Endothelial cell of umbilical vein (primary cell): ENCODE measurements around the gene FCER2. TPM values are rescaled to one million over a fixed set of nuclear protein-coding genes. Genes with fewer than 3 reads are reported as not detected.

ENCODE experiments used
- BruUV-seq: library from RNA; stranded (reverse); fragments of 400-500 nt; replicated peaks from 2 replicates; lab custom pipeline; 2021; lab: Mats Ljungman, UMichigan
- CTCF ChIA-PET: fragments of 300-600, 350-600 bp; sonication (Branson Sonifier 250); formaldehyde crosslinking; loops from one replicate; lab custom pipeline; 2021; ENCODE audit warnings: antibody characterized with exemption, inconsistent platforms; lab: Charles Lee
- POLR2A ChIA-PET: fragments of 300-600, 350-600 bp; sonication (Branson Sonifier 250); formaldehyde crosslinking; loops from one replicate; lab custom pipeline; 2021; ENCODE audit warnings: antibody characterized with exemption, inconsistent platforms; lab: Charles Lee
- DNase-seq: peaks from one replicate; pipeline ENCODE4 v3.0.0-alpha.2; 2011; ENCODE audit warnings: low read depth, low spot score
- FAIRE-seq: peaks from 2 replicates; lab custom pipeline; 2011; peaks lifted over from hg19 to GRCh38; lab: Jason Lieb, UNC
- H2AFZ ChIP-seq: 2 replicates; pipeline ENCODE4 v1.6.0; 2012; ENCODE audit warnings: low read depth, low read length, control low read depth, inconsistent platforms
- H3K27ac ChIP-seq: 2 replicates; pipeline ENCODE4 v1.5.1; 2011; ENCODE audit warnings: low read depth, mild to moderate bottlenecking, control low read depth, low read length, moderate library complexity; ENCODE audit not compliant: insufficient read depth
- H3K27me3 ChIP-seq, 2 experiments: 2 replicates each; pipeline versions ENCODE4 v1.6.0 to v1.6.1; 2011; ENCODE audit warnings: low read length in 2 of 2, mixed read lengths in 1 of 2; ENCODE audit not compliant: control insufficient read depth in 2 of 2, insufficient read depth in 2 of 2
- H3K36me3 ChIP-seq, 2 experiments: 2 replicates in 1 of 2; 3 replicates in 1 of 2; pipeline ENCODE4 v1.5.1; 2011; ENCODE audit warnings: low read length in 2 of 2, mild to moderate bottlenecking in 1 of 2, moderate library complexity in 1 of 2; ENCODE audit not compliant: control insufficient read depth in 2 of 2, insufficient read depth in 2 of 2; ENCODE audit errors: extremely low read depth in 1 of 2
- H3K4me1 ChIP-seq: 3 replicates; pipeline ENCODE4 v1.5.1; 2011; ENCODE audit warnings: mild to moderate bottlenecking, low read length; ENCODE audit not compliant: control insufficient read depth, insufficient read depth; ENCODE audit errors: extremely low read depth
- H3K4me2 ChIP-seq: 2 replicates; pipeline ENCODE4 v1.6.1; 2011; ENCODE audit warnings: low read length, control low read depth, mixed read lengths; ENCODE audit not compliant: insufficient read depth
- H3K4me3 ChIP-seq, 3 experiments: fragments of 200-600 bp in 1 of 3; sonication (generic), shearing (Covaris generic) in 1 of 3; replicated peaks in 1 of 3; 2 replicates each; pipeline ENCODE4 v1.5.1; 2011 to 2016; ENCODE audit warnings: control low read depth in 3 of 3, low read length in 3 of 3, mild to moderate bottlenecking in 2 of 3, inconsistent platforms in 1 of 3, low read depth in 1 of 3, moderate library complexity in 1 of 3; ENCODE audit not compliant: insufficient read depth in 1 of 3
- H3K79me2 ChIP-seq: 2 replicates; pipeline ENCODE4 v1.6.0; 2012; ENCODE audit warnings: low read length, inconsistent platforms; ENCODE audit not compliant: control insufficient read depth, insufficient read depth
- H3K9ac ChIP-seq: replicated peaks from 2 replicates; pipeline ENCODE3; 2011; ENCODE audit warnings: low read length, control low read depth; ENCODE audit not compliant: insufficient read depth; ENCODE audit errors: extremely low read depth
- H3K9me1 ChIP-seq: replicated peaks from 3 replicates; pipeline ENCODE4 v1.6.0; 2011; ENCODE audit warnings: mild to moderate bottlenecking, low read length; ENCODE audit not compliant: control insufficient read depth, insufficient read depth; ENCODE audit errors: extremely low read depth
- H3K9me3 ChIP-seq: replicated peaks from 2 replicates; pipeline ENCODE4 v1.5.1; 2012; ENCODE audit warnings: low read length, inconsistent platforms; ENCODE audit not compliant: control insufficient read depth, insufficient read depth
- H4K20me1 ChIP-seq: replicated peaks from 2 replicates; pipeline ENCODE3; 2011; ENCODE audit warnings: mild to moderate bottlenecking, low read length; ENCODE audit not compliant: control insufficient read depth, insufficient read depth; ENCODE audit errors: extremely low read depth
- EZH2 ChIP-seq: IDR thresholded peaks from 2 replicates; pipeline ENCODE4 v1.6.1; 2012; ENCODE audit warnings: borderline replicate concordance, low read depth, mild to moderate bottlenecking, moderate library complexity, low read length, inconsistent platforms; ENCODE audit not compliant: severe bottlenecking
- FOS ChIP-seq: IDR thresholded peaks from 2 replicates; pipeline ENCODE4 v1.6.1; 2011; ENCODE audit warnings: mild to moderate bottlenecking, low read length, moderate library complexity, borderline replicate concordance; ENCODE audit not compliant: insufficient read depth
- GATA2 ChIP-seq: IDR thresholded peaks from 2 replicates; pipeline ENCODE4 v1.7.0; 2011; ENCODE audit warnings: low read depth, mild to moderate bottlenecking, moderate library complexity, mixed read lengths, low read length; ENCODE audit not compliant: insufficient read length, insufficient read depth
- JUN ChIP-seq: IDR thresholded peaks from 2 replicates; pipeline ENCODE4 v1.6.1; 2011; ENCODE audit warnings: borderline replicate concordance, low read depth; ENCODE audit not compliant: insufficient read length, insufficient read depth
- MYC ChIP-seq: IDR thresholded peaks from one replicate; pipeline ENCODE4 v1.6.1; 2011; ENCODE audit warnings: mild to moderate bottlenecking, low read depth, low read length
- POLR2A ChIP-seq: IDR thresholded peaks from 2 replicates; pipeline ENCODE4 v1.6.1; 2012; ENCODE audit warnings: low read depth, mild to moderate bottlenecking, control low read depth, low read length
- POLR2AphosphoS5 ChIP-seq: IDR thresholded peaks from 2 replicates; pipeline ENCODE4 v1.6.1; 2012; ENCODE audit warnings: low read depth, mild to moderate bottlenecking, control low read depth, low read length, moderate library complexity; ENCODE audit not compliant: insufficient read depth
- dilution Hi-C: fragments of 300-500 bp; cut with MboI; formaldehyde crosslinking; loops from one replicate; pipeline ENCODE4 v1.15.0; 2019; ENCODE audit warnings: low sequenced_read_pairs; ENCODE audit not compliant: extremely low pct_ligation_motif_present
- intact Hi-C: fragments of 100-400 bp; cut with micrococcal nuclease; formaldehyde crosslinking; loops from one replicate; pipeline ENCODE4 v1.10.0; 2022
- polyA plus RNA-seq, 4 experiments: library from polyadenylated mRNA; depleted of rRNA in 3 of 4; stranded (reverse) in 3 of 4; unstranded in 1 of 4; fragments of >200 nt; gene quantifications; 2 replicates each; pipeline versions ENCODE4 v1.2.1 to v1.2.3, GENCODE V29; 2011 to 2012; ENCODE audit warnings: missing spikeins in 1 of 4
- total RNA-seq: library from RNA; stranded (reverse); gene quantifications from 2 replicates; pipeline ENCODE4 v1.2.3, GENCODE V29; 2021
- TF ChIP-seq, protein P1 (sequence below), 2 donors: IDR thresholded peaks; 1 replicate in 1 of 2; 2 replicates in 1 of 2; pipeline ENCODE4 v1.5.1; 2011; ENCODE audit warnings: low read length in 2 of 2, mild to moderate bottlenecking in 2 of 2, moderate library complexity in 2 of 2, control low read depth in 1 of 2, inconsistent platforms in 1 of 2, low read depth in 1 of 2; ENCODE audit not compliant: insufficient read depth in 1 of 2; ENCODE audit errors: extremely low read depth in 1 of 2
- TF ChIP-seq, protein P2 (sequence below): IDR thresholded peaks from 2 replicates; pipeline ENCODE4 v1.6.1; 2011; ENCODE audit not compliant: insufficient read depth, insufficient read length

The FCER2 gene
- total and polyA plus RNA-seq, 2 donors (not counting 3 experiments of a cell fraction or from before 2014, with no cell fraction given) = not detected

- dilution Hi-C loops (no loop called here), intact Hi-C loops (no loop called here)
- DNase-seq = no peak
- Histone ChIP-seq H3K9ac (no peak overlapping the region), H3K27ac (no peak overlapping the region), H2AFZ (no peak overlapping the region), H3K27me3 (peaks cover 33 to 38% of the 10 kb centered on the region in 2 experiments), H4K20me1 (no peaks in the 10 kb centered on the region), H3K9me3 (no peaks in the 10 kb centered on the region), H3K9me1 (no peaks in the 10 kb centered on the region), H3K4me1 (no peaks in the 10 kb centered on the region), H3K4me2 (no peak overlapping the region), H3K79me2 (no peaks in the 10 kb centered on the region), H3K4me3 (no peak overlapping the region), H3K36me3 (no peaks in the 10 kb centered on the region)
- ChIA-PET CTCF (interaction anchor here (1.1 kb wide), 1 partner anchor 48 kb away, joined by 3 read pairs; the partner anchor contains the start of gene TRAPPC5), POLR2A (no interaction called here)
- BruUV-seq = no TSS peak
- no peak for TF ChIP-seq POLR2A
- TF ChIP-seq, protein P1, sequence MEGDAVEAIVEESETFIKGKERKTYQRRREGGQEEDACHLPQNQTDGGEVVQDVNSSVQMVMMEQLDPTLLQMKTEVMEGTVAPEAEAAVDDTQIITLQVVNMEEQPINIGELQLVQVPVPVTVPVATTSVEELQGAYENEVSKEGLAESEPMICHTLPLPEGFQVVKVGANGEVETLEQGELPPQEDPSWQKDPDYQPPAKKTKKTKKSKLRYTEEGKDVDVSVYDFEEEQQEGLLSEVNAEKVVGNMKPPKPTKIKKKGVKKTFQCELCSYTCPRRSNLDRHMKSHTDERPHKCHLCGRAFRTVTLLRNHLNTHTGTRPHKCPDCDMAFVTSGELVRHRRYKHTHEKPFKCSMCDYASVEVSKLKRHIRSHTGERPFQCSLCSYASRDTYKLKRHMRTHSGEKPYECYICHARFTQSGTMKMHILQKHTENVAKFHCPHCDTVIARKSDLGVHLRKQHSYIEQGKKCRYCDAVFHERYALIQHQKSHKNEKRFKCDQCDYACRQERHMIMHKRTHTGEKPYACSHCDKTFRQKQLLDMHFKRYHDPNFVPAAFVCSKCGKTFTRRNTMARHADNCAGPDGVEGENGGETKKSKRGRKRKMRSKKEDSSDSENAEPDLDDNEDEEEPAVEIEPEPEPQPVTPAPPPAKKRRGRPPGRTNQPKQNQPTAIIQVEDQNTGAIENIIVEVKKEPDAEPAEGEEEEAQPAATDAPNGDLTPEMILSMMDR (IDR thresholded peaks at IDR 0.05; ENCODE audit: extremely low read depth in 1 of 2, insufficient read depth in 1 of 2, low read depth in 1 of 2, low read length in 2 of 2) = no peak
- no peak for TF ChIP-seq EZH2
- no peak for TF ChIP-seq FOS
- TF ChIP-seq MYC = no peak
- TF ChIP-seq GATA2 = no peak
- TF ChIP-seq, protein P2, sequence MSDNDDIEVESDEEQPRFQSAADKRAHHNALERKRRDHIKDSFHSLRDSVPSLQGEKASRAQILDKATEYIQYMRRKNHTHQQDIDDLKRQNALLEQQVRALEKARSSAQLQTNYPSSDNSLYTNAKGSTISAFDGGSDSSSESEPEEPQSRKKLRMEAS = no peak
- TF ChIP-seq POLR2AphosphoS5 = no peak
- no peak for TF ChIP-seq JUN
- no peak for FAIRE-seq
Observed at GRCh38 chr19:7729211-7729610, 27.3 kb upstream of the FCER2 start.
